CD14-positive monocyte (primary cell): Measurements from ENCODE around the gene METTL22. TPM values are rescaled to one million over a fixed set of nuclear protein-coding genes. Genes with fewer than 3 reads are reported as not detected.
A peak's percentile ranks its signal among the peaks of the same experiment; 100 is the strongest.

Source experiments
- DNase-seq, 3 donors: peaks; one replicate each; pipeline ENCODE4 v3.0.0-alpha.2; 2011 to 2022
- H2AFZ ChIP-seq: 2 replicates; pipeline ENCODE4 v1.6.0; 2012; ENCODE audit warnings: mild to moderate bottlenecking, low read depth, low read length, inconsistent platforms; ENCODE audit not compliant: insufficient read depth, poor library complexity, severe bottlenecking
- H3K27ac ChIP-seq, 2 donors: 1 replicate in 1 of 2; 2 replicates in 1 of 2; pipeline ENCODE4 v1.5.1; 2012 to 2013; ENCODE audit warnings: low read length in 2 of 2, control low read depth in 1 of 2, inconsistent platforms in 1 of 2, low read depth in 1 of 2, mild to moderate bottlenecking in 1 of 2
- H3K27me3 ChIP-seq, 2 donors: one replicate each; pipeline versions ENCODE4 v1.6.0 to v1.6.1; 2011 to 2013; ENCODE audit warnings: low read length in 2 of 2; ENCODE audit not compliant: control insufficient read depth in 2 of 2, insufficient read depth in 2 of 2
- H3K36me3 ChIP-seq, 2 donors: replicated peaks in 1 of 2; 1 replicate in 1 of 2; 2 replicates in 1 of 2; pipeline versions ENCODE4 v1.5.1 to v1.6.1; 2012 to 2013; ENCODE audit warnings: low read length in 2 of 2, control low read depth in 1 of 2, inconsistent platforms in 1 of 2, mild to moderate bottlenecking in 1 of 2; ENCODE audit not compliant: insufficient read depth in 2 of 2, control insufficient read depth in 1 of 2
- H3K4me1 ChIP-seq, 2 donors: 1 replicate in 1 of 2; 2 replicates in 1 of 2; pipeline versions ENCODE4 v1.5.1 to v1.6.1; 2012 to 2013; ENCODE audit warnings: low read length in 2 of 2, control low read depth in 1 of 2, inconsistent platforms in 1 of 2, mild to moderate bottlenecking in 1 of 2, moderate library complexity in 1 of 2; ENCODE audit not compliant: insufficient read depth in 2 of 2, control insufficient read depth in 1 of 2
- H3K4me2 ChIP-seq: replicated peaks from 2 replicates; pipeline ENCODE3; 2012; ENCODE audit warnings: low read length, moderate library complexity, mild to moderate bottlenecking; ENCODE audit not compliant: poor library complexity, severe bottlenecking; ENCODE audit errors: extremely low read depth
- H3K4me3 ChIP-seq, 3 experiments: fragments of 200-600 bp in 1 of 3; sonication (generic) in 1 of 3; replicated peaks in 1 of 3; 1 replicate in 2 of 3; 2 replicates in 1 of 3; pipeline ENCODE4 v1.5.1; 2011 to 2013; ENCODE audit warnings: low read length in 3 of 3, mild to moderate bottlenecking in 3 of 3, control low read depth in 2 of 3, low read depth in 2 of 3, inconsistent platforms in 1 of 3, moderate library complexity in 1 of 3
- H3K79me2 ChIP-seq: 2 replicates; pipeline ENCODE4 v1.6.0; 2012; ENCODE audit warnings: mild to moderate bottlenecking, control low read depth, inconsistent platforms, low read length, moderate library complexity; ENCODE audit not compliant: insufficient read depth
- H3K9ac ChIP-seq: 2 replicates; pipeline ENCODE4 v1.6.0; 2017; ENCODE audit warnings: low read length, mild to moderate bottlenecking; ENCODE audit not compliant: insufficient read depth, poor library complexity, severe bottlenecking
- H3K9me3 ChIP-seq, 2 donors: replicated peaks in 1 of 2; 1 replicate in 1 of 2; 2 replicates in 1 of 2; pipeline versions ENCODE4 v1.5.1 to v1.6.1; 2012 to 2013; ENCODE audit warnings: low read length in 2 of 2, control low read depth in 1 of 2; ENCODE audit not compliant: control insufficient read depth in 1 of 2, insufficient read depth in 1 of 2
- H4K20me1 ChIP-seq: 2 replicates; pipeline ENCODE4 v1.6.0; 2012; ENCODE audit warnings: mild to moderate bottlenecking, low read length, control low read depth, moderate library complexity; ENCODE audit not compliant: insufficient read depth
- H3K27ac Mint-ChIP-seq, 7 donors: one replicate each; pipeline ENCODE4 v1.8.0; 2020; ENCODE audit warnings: mild to moderate bottlenecking in 7 of 7, mixed read lengths in 7 of 7, moderate library complexity in 6 of 7, inconsistent platforms in 2 of 7
- H3K27me3 Mint-ChIP-seq, 3 donors: one replicate each; pipeline ENCODE4 v1.8.0; 2021 to 2022; ENCODE audit warnings: low read depth in 3 of 3, mild to moderate bottlenecking in 3 of 3, mixed read lengths in 3 of 3, moderate library complexity in 3 of 3, inconsistent platforms in 1 of 3
- H3K36me3 Mint-ChIP-seq, 2 donors: one replicate each; pipeline ENCODE4 v1.8.0; 2020; ENCODE audit warnings: mixed read lengths in 2 of 2, inconsistent platforms in 1 of 2, mild to moderate bottlenecking in 1 of 2
- H3K4me1 Mint-ChIP-seq: one replicate; pipeline ENCODE4 v1.8.0; 2020; ENCODE audit warnings: mild to moderate bottlenecking, mixed read lengths
- H3K4me3 Mint-ChIP-seq, 2 donors: one replicate each; pipeline ENCODE4 v1.8.0; 2020; ENCODE audit warnings: mild to moderate bottlenecking in 2 of 2, mixed read lengths in 2 of 2, moderate library complexity in 1 of 2
- H3K9me3 Mint-ChIP-seq, 7 donors: one replicate each; pipeline ENCODE4 v1.8.0; 2020 to 2022; ENCODE audit warnings: mixed read lengths in 7 of 7, mild to moderate bottlenecking in 6 of 7, moderate library complexity in 6 of 7, inconsistent platforms in 2 of 7
- WGBS: methylation state at CpG from one replicate; pipeline ENCODE4 v1.1.5; 2013; ENCODE audit warnings: missing lambda C conversion rate; ENCODE audit not compliant: insufficient coverage; 5-methylcytosine and 5-hydroxymethylcytosine counted together
- intact Hi-C, 2 donors: fragments of 100-400 bp; cut with micrococcal nuclease; formaldehyde crosslinking; loops; one replicate each; pipeline versions ENCODE4 v1.15.0 to v1.15.1; 2023
- polyA minus RNA-seq: library from RNA; depleted of rRNA, polyadenylated mRNA; stranded (reverse); fragments of >200 nt; gene quantifications from 2 replicates; pipeline ENCODE4 v1.2.3, GENCODE V29; 2012
- polyA plus RNA-seq, 3 donors: library from polyadenylated mRNA; depleted of rRNA in 1 of 3; unstranded in 2 of 3; stranded (reverse) in 1 of 3; fragments of 300-500 nt in 2 of 3; fragments of >200 nt in 1 of 3; fragmentation: Illumina TruSeq in 2 of 3; gene quantifications; 1 replicate in 2 of 3; 2 replicates in 1 of 3; pipeline ENCODE4 v1.2.3, GENCODE V29; 2012 to 2021
- total RNA-seq, 12 experiments: library from RNA in 1 of 12; stranded (reverse) in 1 of 12; fragments of 120-200 nt in 1 of 12; gene quantifications; one replicate each; pipeline ENCODE4 v1.2.4 and lab custom pipeline; 2013 to 2026; ENCODE audit warnings: mixed read lengths in 6 of 12, inconsistent platforms in 1 of 12
- TF ChIP-seq, protein P1 (sequence below): fragments of 200-600 bp; IDR thresholded peaks from one replicate; pipeline ENCODE4 v1.8.0; 2022; ENCODE audit warnings: antibody characterized with exemption, mild to moderate bottlenecking

The METTL22 gene, protein sequence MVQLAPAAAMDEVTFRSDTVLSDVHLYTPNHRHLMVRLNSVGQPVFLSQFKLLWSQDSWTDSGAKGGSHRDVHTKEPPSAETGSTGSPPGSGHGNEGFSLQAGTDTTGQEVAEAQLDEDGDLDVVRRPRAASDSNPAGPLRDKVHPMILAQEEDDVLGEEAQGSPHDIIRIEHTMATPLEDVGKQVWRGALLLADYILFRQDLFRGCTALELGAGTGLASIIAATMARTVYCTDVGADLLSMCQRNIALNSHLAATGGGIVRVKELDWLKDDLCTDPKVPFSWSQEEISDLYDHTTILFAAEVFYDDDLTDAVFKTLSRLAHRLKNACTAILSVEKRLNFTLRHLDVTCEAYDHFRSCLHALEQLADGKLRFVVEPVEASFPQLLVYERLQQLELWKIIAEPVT
- total RNA-seq (2013): 38.5 TPM
- polyA plus RNA-seq (10 to 100 TPM; 36.0 to 44.0 (median 38.9) TPM), polyA minus RNA-seq (39.3 and 46.3 TPM in 2 replicates), total RNA-seq (lab: John Stamatoyannopoulos, UW) (9.3 to 39.7 (median 24.4) reads per million in 11 experiments)

DNA sequence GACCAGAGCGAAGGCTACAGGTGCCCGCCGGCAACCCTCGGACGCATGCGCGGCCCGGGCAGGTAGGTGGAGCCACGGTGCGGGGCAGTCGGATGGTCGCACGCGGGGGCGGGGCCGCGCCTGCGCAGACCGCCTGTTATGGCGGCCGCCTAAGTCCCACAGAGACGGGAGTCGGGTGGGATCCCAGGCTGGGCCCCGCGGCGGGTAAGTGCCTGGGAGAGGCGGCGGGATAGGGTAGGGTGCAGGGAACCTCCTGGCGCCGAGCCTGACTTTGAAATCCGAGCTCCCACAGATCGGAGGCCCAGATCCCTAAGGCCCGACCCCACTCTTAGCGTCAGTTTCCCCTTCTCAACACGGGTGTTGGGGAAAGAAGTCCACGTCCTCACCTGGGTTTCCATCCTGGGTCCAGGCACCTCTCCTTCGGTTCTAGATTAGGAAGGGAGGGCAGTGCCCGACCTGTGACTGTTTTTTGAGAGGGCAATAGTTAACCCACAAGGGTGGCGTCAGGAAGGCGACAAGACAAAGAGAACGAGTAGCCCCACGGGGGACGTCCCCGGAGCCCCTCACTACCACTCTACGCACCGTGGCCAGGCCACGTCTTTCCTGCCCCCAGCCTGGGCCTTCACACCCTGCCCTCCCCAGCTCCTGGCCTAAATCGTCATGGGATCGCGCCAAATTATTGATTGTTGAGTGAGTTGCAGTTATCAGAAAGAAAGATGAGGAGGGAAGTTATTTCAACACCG, at the start of gene METTL22:
TSS of gene METTL22 (plus strand) at position 127 of the 743 bp plus-strand sequence. CDS start 3,968 bp downstream, outside the sequence.
- no peaks in the 10 kb centered on the region for H4K20me1 ChIP-seq
- peak; percentile 80 to 87 (median 85) for DNase-seq
- peak within 1 kb of the TSS; percentile 81 for H2AFZ ChIP-seq
- H3K4me3 ChIP-seq: peak within 1 kb of the TSS; percentile 73 to 94 (median 91)
- Mint-ChIP-seq H3K4me3 (peak within 1 kb of the TSS; percentile 94 to 97), H3K27me3 (peaks cover 20 to 30% (median 24%) of the 10 kb centered on the region in 3 donors), H3K36me3 (peaks cover 22 to 26% of the 10 kb centered on the region in 2 donors), H3K4me1 (peaks cover 25% of the 10 kb centered on the region), H3K27ac (peak within 1 kb of the TSS; percentile 87 to 99 (median 97)), H3K9me3 (peaks cover 0 to 3% (median 0%) of the 10 kb centered on the region in 7 donors)
- H3K79me2 ChIP-seq: peaks cover 50% of the 10 kb centered on the region
- TF ChIP-seq, protein P1, sequence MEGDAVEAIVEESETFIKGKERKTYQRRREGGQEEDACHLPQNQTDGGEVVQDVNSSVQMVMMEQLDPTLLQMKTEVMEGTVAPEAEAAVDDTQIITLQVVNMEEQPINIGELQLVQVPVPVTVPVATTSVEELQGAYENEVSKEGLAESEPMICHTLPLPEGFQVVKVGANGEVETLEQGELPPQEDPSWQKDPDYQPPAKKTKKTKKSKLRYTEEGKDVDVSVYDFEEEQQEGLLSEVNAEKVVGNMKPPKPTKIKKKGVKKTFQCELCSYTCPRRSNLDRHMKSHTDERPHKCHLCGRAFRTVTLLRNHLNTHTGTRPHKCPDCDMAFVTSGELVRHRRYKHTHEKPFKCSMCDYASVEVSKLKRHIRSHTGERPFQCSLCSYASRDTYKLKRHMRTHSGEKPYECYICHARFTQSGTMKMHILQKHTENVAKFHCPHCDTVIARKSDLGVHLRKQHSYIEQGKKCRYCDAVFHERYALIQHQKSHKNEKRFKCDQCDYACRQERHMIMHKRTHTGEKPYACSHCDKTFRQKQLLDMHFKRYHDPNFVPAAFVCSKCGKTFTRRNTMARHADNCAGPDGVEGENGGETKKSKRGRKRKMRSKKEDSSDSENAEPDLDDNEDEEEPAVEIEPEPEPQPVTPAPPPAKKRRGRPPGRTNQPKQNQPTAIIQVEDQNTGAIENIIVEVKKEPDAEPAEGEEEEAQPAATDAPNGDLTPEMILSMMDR: no peak
- intact Hi-C loops: no loop called here
- no peaks in the 10 kb centered on the region for H3K9me3 ChIP-seq
- WGBS: under 1% methylated on average over 39 of the region's 51 CpGs
- H3K27ac ChIP-seq: peak within 1 kb of the TSS; percentile 66 to 97
- H3K4me2 ChIP-seq: peak within 1 kb of the TSS; percentile 85
- H3K9ac ChIP-seq: peak within 1 kb of the TSS; percentile 96
- H3K4me1 ChIP-seq: peaks cover 12 to 13% of the 10 kb centered on the region in 2 donors
- peaks cover 9 to 17% of the 10 kb centered on the region in 2 donors for H3K27me3 ChIP-seq
- peaks cover 10 to 29% of the 10 kb centered on the region in 2 donors for H3K36me3 ChIP-seq
